Activated T-cell treated with anti-CD3 and anti-CD28 coated beads for 4 hours (primary cell): ENCODE measurements around the gene CFI.
"Not testable (repeated sequence)": the region's sequence is repeated elsewhere in the genome, so short reads cannot be mapped to it uniquely, and the experiment has no call there.

Source experiments
- DNase-seq: peaks from one replicate; pipeline ENCODE4 v3.0.0-alpha.2; 2020

The CFI gene

GRCh38 chr4:109795059-109795458 lies 6.7 kb downstream of the CFI start:
- DNase-seq, result no peak

- DNase-seq, result no peak
These were observed 14.0 kb downstream of the CFI start for GRCh38 chr4:109787807-109788206.

- DNase-seq, result no peak
These were observed 15.0 kb downstream of the CFI start for GRCh38 chr4:109786846-109787245.

GRCh38 chr4:109782092-109782491 lies 19.7 kb downstream of the CFI start:
- not testable (repeated sequence) for DNase-seq

GRCh38 chr4:109764789-109765402 lies 36.9 kb downstream of the CFI start:
- no peak for DNase-seq

GRCh38 chr4:109764376-109764775 lies 37.4 kb downstream of the CFI start:
- no peak for DNase-seq

GRCh38 chr4:109760682-109761081 lies 41.1 kb downstream of the CFI start:
- DNase-seq, result no peak

- DNase-seq, result no peak
These were observed 46.1 kb downstream of the CFI start for GRCh38 chr4:109755656-109756055.

GRCh38 chr4:109754093-109754857 lies 47.5 kb downstream of the CFI start:
- DNase-seq, result no peak

GRCh38 chr4:109752525-109752924 lies 49.3 kb downstream of the CFI start:
- no peak for DNase-seq

GRCh38 chr4:109751852-109752251 lies 49.9 kb downstream of the CFI start:
- no peak for DNase-seq

- DNase-seq, result no peak
These were observed 51.1 kb downstream of the CFI start for GRCh38 chr4:109750652-109751244.

- no peak for DNase-seq
These were observed 52.3 kb downstream of the CFI start for GRCh38 chr4:109749388-109750082.

- no peak for DNase-seq
These were observed 53.7 kb downstream of the CFI start for GRCh38 chr4:109748114-109748513.

GRCh38 chr4:109746728-109747127 lies 55.1 kb downstream of the CFI start:
- DNase-seq, result no peak

- DNase-seq, result no peak
These were observed 56.0 kb downstream of the CFI start for GRCh38 chr4:109745830-109746229.

GRCh38 chr4:109739547-109739946 lies 62.3 kb downstream of the CFI start:
- DNase-seq, result no peak

GRCh38 chr4:109738104-109738872 lies 63.5 kb downstream of the CFI start:
- DNase-seq, result no peak

GRCh38 chr4:109735566-109736365 lies 66.0 kb downstream of the CFI start:
- DNase-seq, result no peak

GRCh38 chr4:109733728-109734127 lies 68.1 kb downstream of the CFI start:
- no peak for DNase-seq

- no peak for DNase-seq
These were observed 70.9 kb downstream of the CFI start for GRCh38 chr4:109730619-109731545.
